ENCODE results near the gene C6orf47. TPM values are rescaled to one million over a fixed set of nuclear protein-coding genes. Genes with fewer than 3 reads are reported as not detected.
A peak's percentile ranks its signal among the peaks of the same experiment; 100 is the strongest.

C6orf47 gene
- total RNA-seq, 2 donors from 2014 or later = 16.2 to 21.0 TPM

DNA sequence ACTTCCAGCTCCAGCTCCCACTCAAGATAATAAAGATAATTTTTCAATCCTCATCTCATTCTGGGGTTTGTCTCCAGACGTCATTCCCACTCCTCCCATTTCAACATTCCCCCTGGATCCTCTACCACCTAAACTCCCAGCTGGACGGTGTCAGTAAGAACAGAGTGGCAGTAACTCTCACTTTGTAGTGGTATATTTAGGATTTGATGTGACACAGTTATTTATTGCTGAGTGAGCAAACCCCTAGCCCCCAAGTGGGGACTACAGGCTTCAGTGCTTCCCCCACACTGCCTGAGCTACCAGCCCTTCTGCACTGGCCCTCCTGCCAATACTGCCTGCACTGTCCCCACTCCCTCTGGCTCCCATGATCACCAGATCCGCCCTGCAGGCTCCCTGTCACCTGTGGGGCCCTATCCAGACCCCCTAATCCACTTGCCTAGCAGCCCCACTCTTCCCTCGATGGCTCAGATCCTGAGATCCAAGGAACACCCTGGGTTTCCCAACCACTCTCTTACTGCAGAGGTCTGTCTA is 2.4 kb downstream of the C6orf47 start:
- peak overlapping the region; percentile 95 for H3K27ac Mint-ChIP-seq
- no peak for ATAC-seq (replicated peaks)
- H3K27me3 Mint-ChIP-seq = no peaks in the 10 kb centered on the region
- H3K36me3 Mint-ChIP-seq (ENCODE audit: low read depth) = peaks cover 75% of the 10 kb centered on the region
- peaks cover 29% of the 10 kb centered on the region for H3K4me1 Mint-ChIP-seq
- H3K4me3 Mint-ChIP-seq = peak overlapping the region; percentile 96
- no peaks in the 10 kb centered on the region for H3K9me3 Mint-ChIP-seq

DNA sequence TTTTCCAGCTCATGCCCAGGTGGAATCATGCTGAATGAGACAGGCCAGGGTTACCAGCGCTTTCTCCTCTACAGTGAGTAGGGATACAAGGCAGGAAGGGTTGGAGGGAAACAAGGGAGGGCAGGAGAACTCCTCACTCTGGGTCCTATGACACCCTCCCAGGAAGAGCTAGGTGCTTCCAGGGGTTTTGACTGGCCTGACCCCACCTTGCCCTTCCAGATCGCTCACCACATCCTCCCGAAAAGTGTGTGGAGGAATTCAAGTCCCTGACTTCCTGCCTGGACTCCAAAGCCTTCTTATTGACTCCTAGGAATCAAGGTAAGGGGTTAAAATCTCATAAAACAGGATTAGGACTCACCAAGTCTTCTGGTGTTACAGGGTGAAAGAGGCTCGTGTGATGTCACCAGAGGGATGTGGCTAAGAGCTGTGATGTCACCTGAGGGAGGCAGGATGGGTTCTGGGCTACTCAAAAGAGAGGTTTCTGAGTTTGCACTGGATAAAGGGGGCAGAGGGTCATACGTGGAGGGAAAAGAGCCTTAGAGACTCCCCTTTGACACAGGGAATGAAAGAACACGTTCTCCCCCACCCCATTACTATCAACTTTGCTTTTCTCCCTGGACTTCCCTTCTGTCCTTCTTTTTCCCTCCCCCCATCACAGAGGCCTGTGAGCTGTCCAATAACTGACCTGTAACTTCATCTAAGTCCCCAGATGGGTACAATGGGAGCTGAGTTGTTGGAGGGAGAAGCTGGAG is 3.0 kb downstream of the C6orf47 start:
- Mint-ChIP-seq H3K27me3 (no peaks in the 10 kb centered on the region), H3K4me1 (peaks cover 26% of the 10 kb centered on the region), H3K4me3 (peak overlapping the region; percentile 96), H3K9me3 (no peaks in the 10 kb centered on the region), H3K27ac (peak overlapping the region; percentile 95), H3K36me3 (ENCODE audit: low read depth) (peaks cover 75% of the 10 kb centered on the region)
- peak; percentile 24 for ATAC-seq (replicated peaks)

DNA sequence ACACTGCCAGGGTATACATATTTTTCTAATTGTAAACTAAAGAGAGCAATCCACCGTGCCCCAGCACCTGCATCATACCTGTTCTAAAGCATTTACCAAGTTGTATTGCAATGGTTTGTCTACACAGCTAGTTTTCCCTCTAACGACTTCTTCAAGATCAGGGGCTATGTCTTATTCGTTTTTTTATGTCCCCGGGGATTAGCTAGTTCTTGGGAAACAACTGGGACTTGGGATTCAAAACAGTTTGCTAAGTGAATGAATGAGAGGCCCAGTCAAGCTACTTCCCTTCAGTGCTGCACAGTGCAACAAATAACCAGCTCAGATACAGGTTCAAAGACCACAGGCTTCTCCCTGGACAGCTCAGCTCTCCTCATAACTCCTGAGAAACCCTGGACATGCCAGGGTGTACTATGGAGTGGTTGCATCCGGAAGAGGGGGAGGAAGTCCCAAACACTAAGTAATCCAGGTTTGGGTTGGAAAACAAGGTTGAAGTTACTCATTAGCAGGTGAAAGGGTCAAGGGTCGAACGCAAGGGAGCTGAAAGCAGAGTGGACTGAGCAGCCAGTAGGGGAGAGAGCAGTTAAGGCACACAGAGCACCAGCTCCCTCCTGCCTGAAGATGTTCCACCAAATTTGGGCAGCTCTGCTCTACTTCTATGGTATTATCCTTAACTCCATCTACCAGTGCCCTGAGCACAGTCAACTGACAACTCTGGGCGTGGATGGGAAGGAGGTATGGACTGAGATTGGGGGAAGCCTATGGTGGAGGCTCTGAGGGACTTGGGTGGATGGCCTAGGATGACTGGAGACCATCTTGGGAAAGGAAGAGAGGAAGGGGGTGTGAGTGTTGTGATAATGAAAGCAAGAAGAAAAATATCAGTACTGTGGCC is 5.0 kb downstream of the C6orf47 start, which contains the start of gene APOM:
APOM (plus strand) TSS at position 546 of the 889 bp plus-strand sequence; CDS start at position 619, 73 bp downstream.
- H3K4me1 Mint-ChIP-seq = peaks cover 27% of the 10 kb centered on the region
- no peak within 1 kb of the TSS for H3K4me3 Mint-ChIP-seq
- H3K36me3 Mint-ChIP-seq (ENCODE audit: low read depth) = peaks cover 76% of the 10 kb centered on the region
- no peak for ATAC-seq (replicated peaks)
- H3K9me3 Mint-ChIP-seq = no peaks in the 10 kb centered on the region
- no peaks in the 10 kb centered on the region for H3K27me3 Mint-ChIP-seq
- peak within 1 kb of the TSS; percentile 4 for H3K27ac Mint-ChIP-seq

DNA sequence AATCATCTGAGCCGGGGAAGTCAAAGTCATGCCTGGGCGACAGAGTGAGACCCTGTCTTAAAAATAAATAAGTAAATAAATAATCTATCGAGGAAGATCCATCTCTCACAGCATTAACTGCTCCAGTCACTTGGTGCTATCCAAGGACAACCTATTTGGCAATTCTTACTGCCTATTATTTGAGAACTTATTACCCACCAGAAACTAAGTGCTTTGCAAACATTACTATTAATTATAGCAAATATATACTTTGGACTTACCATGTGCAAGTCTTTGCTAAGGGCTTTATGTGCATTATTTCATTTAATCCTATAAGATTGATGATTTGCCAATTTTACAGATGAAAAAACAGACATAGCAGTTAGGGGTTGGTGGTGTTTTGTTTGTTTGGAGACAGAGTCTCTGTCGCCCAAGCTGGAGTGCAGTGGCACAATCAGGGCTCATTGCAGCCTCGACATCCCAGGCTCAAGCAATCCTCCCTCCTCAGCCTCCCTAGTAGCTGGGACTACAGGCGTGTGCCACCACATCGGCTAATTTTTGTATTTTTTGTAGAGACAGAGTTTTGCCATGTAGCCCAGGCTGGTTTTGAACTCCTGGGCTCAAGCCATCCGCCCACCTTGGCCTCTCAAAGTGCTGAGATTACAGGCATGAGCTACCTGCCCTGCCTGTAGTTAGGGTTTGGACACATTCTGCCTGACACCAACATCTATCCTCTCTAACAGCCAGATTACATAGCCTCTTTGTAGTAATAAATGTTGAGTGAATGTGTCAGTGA is 5.8 kb downstream of the C6orf47 start:
- no peak overlapping the region for H3K27ac Mint-ChIP-seq
- peaks cover 77% of the 10 kb centered on the region for H3K36me3 Mint-ChIP-seq (ENCODE audit: low read depth)
- H3K9me3 Mint-ChIP-seq = no peaks in the 10 kb centered on the region
- no peak for ATAC-seq (replicated peaks)
- peaks cover 27% of the 10 kb centered on the region for H3K4me1 Mint-ChIP-seq
- H3K27me3 Mint-ChIP-seq = no peaks in the 10 kb centered on the region
- no peak overlapping the region for H3K4me3 Mint-ChIP-seq

DNA sequence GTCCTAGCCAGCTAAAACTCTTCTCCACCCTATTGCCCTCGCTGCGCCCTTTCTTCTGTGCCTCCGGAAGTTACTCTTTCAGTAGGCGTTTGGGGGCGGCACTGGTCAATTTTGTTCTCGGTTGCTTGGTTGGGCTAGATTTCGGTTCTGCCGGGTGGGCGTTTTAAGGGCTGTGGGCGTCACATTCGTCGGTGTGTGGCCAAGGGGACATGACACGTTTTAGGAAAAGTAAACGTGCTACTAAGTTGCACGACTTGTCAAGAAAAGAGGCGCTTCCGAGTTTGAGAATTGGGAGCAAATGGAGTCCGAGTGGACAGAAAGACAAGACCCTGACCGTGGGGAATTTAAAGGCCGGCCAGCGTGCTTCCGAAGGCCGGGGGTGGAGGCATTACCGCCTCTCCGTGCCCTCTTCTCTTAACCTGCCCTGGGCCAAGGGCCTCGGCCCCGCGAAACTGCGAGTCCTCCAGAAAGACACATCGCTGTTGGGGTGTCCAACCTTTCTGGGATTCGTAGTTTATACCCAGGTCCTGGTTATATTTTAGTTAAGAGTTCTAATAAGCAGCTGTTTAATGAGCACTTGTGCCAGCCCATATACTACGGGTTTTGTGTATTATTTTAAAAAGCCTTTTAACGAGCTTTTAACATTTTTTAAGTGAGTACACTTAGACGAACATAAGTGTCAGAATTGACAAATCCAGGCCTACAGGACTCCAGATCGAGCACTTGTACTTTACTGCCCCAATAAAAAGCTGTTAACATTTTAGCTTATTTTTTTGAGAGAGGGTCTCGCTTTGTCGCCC is 7.5 kb downstream of the C6orf47 start:
- Mint-ChIP-seq H3K9me3 (no peaks in the 10 kb centered on the region), H3K27ac (peak overlapping the region; percentile 99), H3K27me3 (no peaks in the 10 kb centered on the region), H3K36me3 (ENCODE audit: low read depth) (peaks cover 77% of the 10 kb centered on the region), H3K4me1 (peaks cover 26% of the 10 kb centered on the region), H3K4me3 (peak overlapping the region; percentile 98)
- peak; percentile 65 for ATAC-seq (replicated peaks)

DNA sequence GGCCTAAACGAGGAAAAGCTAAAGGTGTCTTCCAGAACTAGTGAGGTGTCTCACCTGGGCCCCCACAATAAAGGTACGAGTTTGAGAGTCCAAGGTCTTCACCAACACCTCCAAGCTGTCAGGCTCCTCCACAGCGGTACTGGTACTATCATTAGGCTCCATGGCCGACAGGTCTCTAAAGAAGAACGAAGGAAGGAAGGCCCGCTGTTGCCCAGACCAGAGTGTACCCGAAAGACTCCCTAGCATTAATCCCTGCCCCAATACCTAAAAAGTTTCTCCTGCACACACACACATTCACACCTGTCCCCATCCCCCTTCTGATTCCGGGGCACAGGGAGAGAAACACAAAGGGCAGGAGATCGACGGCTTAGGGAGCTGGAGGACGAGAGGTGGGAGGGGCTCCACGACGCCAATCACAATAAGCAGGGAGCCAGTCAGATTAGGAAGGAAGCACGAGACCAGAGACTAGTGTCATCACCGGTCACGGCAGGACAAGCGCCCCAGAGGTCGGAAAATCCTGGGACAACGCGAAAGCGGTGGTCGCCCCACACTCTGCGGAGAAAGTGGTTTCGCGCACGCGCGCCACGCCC is 8.9 kb downstream of the C6orf47 start:
- H3K27me3 Mint-ChIP-seq = no peaks in the 10 kb centered on the region
- peak; percentile 72 for ATAC-seq (replicated peaks)
- H3K4me1 Mint-ChIP-seq = peaks cover 19% of the 10 kb centered on the region
- H3K27ac Mint-ChIP-seq = peak overlapping the region; percentile 99
- H3K4me3 Mint-ChIP-seq = peak overlapping the region; percentile 98
- peaks cover 80% of the 10 kb centered on the region for H3K36me3 Mint-ChIP-seq (ENCODE audit: low read depth)
- H3K9me3 Mint-ChIP-seq = no peaks in the 10 kb centered on the region

DNA sequence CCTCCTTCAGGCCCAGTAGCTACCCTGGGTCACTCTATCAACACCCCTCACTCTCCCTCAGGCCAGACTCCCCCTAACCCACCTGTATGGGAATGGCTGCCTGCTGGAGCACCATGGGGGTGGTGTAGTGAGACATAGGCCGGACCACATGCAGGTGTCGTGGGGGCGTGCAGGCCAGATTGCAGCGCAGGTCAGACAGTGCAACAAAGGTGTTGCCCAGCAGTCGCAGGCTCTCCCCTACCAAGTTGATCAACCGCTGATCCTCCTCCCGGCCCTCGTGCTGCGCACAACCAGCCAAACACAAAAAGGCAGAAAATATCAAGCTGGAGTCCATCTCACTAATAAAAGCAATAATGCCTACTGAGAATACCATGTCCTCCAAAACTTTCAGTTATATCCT is 15.3 kb downstream of the C6orf47 start:
- no peaks in the 10 kb centered on the region for H3K27me3 Mint-ChIP-seq
- no peak overlapping the region for H3K4me3 Mint-ChIP-seq
- no peaks in the 10 kb centered on the region for H3K9me3 Mint-ChIP-seq
- no peak for ATAC-seq (replicated peaks)
- peaks cover 9% of the 10 kb centered on the region for H3K4me1 Mint-ChIP-seq
- peak overlapping the region; percentile 11 for H3K27ac Mint-ChIP-seq
- peaks cover 99% of the 10 kb centered on the region for H3K36me3 Mint-ChIP-seq (ENCODE audit: low read depth)

DNA sequence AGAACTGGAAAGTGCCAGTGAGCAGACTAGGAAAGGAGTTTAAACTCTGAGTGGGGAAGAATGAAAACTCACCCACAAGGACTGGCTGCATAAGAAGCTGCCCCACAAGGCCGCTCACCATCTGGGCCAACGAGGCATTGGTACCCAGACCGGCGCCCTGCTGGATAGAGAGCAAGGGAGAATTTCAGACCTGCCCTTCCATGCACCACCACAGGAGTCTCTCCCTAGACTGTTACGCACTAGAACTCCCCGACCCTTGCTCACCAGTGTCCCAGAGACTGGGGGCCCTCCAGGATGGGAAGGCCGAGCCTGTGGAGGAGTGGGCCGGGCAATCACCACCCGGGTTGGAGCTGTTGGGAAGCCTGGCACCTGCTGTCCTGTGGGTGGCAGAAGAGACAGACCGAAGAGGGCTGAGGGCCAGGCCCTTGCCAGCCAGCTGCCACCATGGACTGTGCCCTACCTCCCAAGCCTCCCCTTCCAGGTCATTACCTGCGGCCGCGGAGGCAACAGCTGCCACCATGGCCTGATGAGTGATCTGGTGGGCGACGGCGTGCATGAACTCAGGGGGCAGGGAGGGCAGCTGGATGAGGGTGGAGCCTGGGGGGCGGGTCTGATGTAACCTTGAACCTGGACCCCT is 16.6 kb downstream of the C6orf47 start:
- ATAC-seq (replicated peaks) = no peak
- no peaks in the 10 kb centered on the region for H3K27me3 Mint-ChIP-seq

DNA sequence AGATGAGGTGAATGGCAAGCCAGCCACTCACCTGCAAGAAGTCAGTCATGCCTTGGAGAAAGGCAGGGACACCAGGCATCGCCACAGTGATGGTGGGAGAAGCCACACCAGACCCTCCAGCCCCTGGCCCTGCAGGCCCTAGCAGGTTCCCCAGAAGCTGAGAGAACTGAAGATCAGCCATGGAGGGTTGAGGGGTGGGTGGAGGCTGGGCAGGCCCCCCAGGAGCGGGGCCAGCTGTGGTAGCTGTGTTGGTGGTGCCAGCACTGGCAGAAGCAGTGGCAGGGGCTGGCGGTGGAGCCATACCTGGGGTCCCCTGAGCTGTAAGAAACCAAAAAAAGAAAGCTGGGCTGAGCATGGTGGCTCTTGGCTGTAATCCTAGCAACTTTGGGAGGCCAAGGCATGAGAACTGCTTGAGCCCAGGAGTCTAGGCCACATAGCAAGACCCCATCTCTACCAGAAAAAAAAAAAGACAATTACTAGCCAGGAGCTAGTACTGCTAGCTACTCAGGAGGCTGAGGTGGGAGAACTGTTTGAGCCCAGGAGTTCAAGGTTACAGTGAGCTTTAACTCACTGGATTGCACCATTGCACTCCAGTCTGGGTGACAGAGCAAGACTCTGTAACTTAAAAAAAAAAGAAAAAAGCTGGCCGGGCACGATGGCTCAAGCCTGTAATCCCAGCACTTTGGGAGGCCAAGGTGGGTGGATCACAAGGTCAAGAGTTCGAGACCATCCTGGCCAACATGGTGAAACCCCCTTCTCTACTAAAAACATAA is 17.6 kb downstream of the C6orf47 start:
- peaks cover 99% of the 10 kb centered on the region for H3K36me3 Mint-ChIP-seq (ENCODE audit: low read depth)
- no peaks in the 10 kb centered on the region for H3K9me3 Mint-ChIP-seq
- H3K27ac Mint-ChIP-seq = no peak overlapping the region
- H3K4me3 Mint-ChIP-seq = no peak overlapping the region
- no peak for ATAC-seq (replicated peaks)
- H3K4me1 Mint-ChIP-seq = peaks cover 9% of the 10 kb centered on the region
- H3K27me3 Mint-ChIP-seq = no peaks in the 10 kb centered on the region

More for the DNA sequence above, 16.6 kb downstream of the C6orf47 start:
- Mint-ChIP-seq H3K9me3 (no peaks in the 10 kb centered on the region), H3K27ac (no peak overlapping the region), H3K36me3 (ENCODE audit: low read depth) (peaks cover 99% of the 10 kb centered on the region), H3K4me1 (peaks cover 9% of the 10 kb centered on the region), H3K4me3 (no peak overlapping the region)

DNA sequence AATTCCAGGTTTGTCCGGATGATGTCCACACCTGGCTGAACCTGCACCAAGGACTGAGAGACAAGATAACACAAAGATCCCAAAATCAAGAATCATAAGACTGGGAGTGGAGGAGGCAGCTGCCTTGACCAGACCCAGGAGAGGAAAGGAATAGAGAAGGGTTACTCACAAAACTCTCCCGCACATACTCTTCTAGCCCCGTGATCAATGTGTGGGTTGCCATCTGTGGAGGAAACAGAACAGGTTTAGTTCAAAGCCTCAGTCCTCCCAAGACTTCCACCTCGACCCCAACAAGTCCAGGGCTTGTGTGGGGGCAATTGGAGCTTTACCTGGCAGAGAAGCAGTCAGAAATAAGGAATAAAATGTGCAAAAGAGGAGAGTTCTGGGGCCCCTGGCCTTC is 19.2 kb downstream of the C6orf47 start:
- H3K27ac Mint-ChIP-seq = peak overlapping the region; percentile 89
- no peak overlapping the region for H3K4me3 Mint-ChIP-seq
- ATAC-seq (replicated peaks) = no peak
- H3K4me1 Mint-ChIP-seq = peaks cover 9% of the 10 kb centered on the region
- H3K36me3 Mint-ChIP-seq (ENCODE audit: low read depth) = peaks cover 99% of the 10 kb centered on the region
- no peaks in the 10 kb centered on the region for H3K9me3 Mint-ChIP-seq
- no peaks in the 10 kb centered on the region for H3K27me3 Mint-ChIP-seq

DNA sequence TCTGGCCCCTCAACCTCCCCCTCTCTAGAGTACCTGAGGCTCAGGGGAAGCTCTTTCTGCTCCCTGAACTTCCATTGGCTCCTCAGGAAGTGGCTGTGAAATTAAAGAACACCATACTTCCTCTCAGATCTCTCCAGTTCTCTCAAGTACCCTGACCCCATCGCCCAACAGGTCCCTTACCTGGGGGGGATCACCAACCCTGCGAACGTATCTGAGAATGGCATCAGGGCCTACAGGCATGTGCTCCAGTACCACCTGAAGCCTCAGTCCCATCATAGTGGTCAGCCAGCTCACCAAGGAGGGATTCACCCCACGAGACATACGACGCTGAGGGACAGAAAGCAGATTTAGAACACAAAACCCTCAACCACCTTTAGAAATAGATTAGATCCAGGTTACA is 20.0 kb downstream of the C6orf47 start:
- H3K27me3 Mint-ChIP-seq = no peaks in the 10 kb centered on the region
- no peak for ATAC-seq (replicated peaks)
- H3K27ac Mint-ChIP-seq = peak overlapping the region; percentile 89
- peak overlapping the region; percentile 54 for H3K4me3 Mint-ChIP-seq
- H3K9me3 Mint-ChIP-seq = no peaks in the 10 kb centered on the region
- H3K36me3 Mint-ChIP-seq (ENCODE audit: low read depth) = peaks cover 99% of the 10 kb centered on the region
- H3K4me1 Mint-ChIP-seq = peaks cover 9% of the 10 kb centered on the region

DNA sequence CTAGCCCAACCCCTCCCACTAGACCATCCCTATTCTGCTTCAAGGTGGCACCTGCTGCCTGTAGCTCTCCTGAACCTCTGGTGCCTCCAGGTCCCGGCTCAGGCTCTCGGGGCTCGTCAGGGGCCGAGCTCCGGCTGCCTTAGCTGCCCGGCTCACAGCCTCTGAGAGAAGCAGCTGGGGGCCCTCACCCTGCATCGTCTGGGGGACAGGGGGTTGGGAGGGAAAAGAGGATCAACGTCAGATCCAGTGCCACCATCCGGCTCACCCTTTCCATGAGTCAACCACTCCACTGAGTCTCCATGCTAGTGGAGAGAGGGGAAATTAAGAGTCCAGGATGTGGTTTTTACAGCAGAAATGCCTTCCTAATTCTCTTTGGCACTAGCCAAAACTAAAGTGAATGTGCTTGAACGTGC is 21.1 kb downstream of the C6orf47 start:
- Mint-ChIP-seq H3K36me3 (ENCODE audit: low read depth) (peaks cover 99% of the 10 kb centered on the region), H3K27me3 (no peaks in the 10 kb centered on the region), H3K27ac (peak overlapping the region; percentile 89), H3K4me3 (peak overlapping the region; percentile 54), H3K9me3 (no peaks in the 10 kb centered on the region), H3K4me1 (peaks cover 9% of the 10 kb centered on the region)
- peak; percentile 80 for ATAC-seq (replicated peaks)
